22Rv1 (cell line): ENCODE measurements around the gene NRDE2.

ENCODE experiments used
- H3K27ac ChIP-seq: fragments of 450-650 bp; 2 replicates; pipeline ENCODE4 v1.5.1; 2017
- CTCF ChIP-seq: fragments of 450-650 bp; IDR thresholded peaks from 2 replicates; pipeline ENCODE4 v1.5.1; 2017; ENCODE audit warnings: mild to moderate bottlenecking
- ZFX ChIP-seq: fragments of 450-650 bp; IDR thresholded peaks from 2 replicates; pipeline ENCODE4 v1.6.1; 2017; ENCODE audit warnings: antibody characterized with exemption, borderline replicate concordance

Gene NRDE2

GRCh38 chr14:90275820-90276219, 55.9 kb downstream of the NRDE2 start:
- H3K27ac ChIP-seq: no peak overlapping the region
- TF ChIP-seq ZFX (no peak), CTCF (no peak)

GRCh38 chr14:90275458-90275814, 56.3 kb downstream of the NRDE2 start:
- no peak for TF ChIP-seq CTCF
- no peak for TF ChIP-seq ZFX
- H3K27ac ChIP-seq: no peak overlapping the region

GRCh38 chr14:90274808-90275457, 56.8 kb downstream of the NRDE2 start:
- H3K27ac ChIP-seq: no peak overlapping the region
- TF ChIP-seq ZFX: no peak
- TF ChIP-seq CTCF: no peak

- no peak overlapping the region for H3K27ac ChIP-seq
- no peak for TF ChIP-seq ZFX
- no peak for TF ChIP-seq CTCF
Observed at GRCh38 chr14:90274019-90274418, 57.7 kb downstream of the NRDE2 start.

GRCh38 chr14:90273532-90273931, 58.2 kb downstream of the NRDE2 start:
- TF ChIP-seq CTCF (no peak), ZFX (no peak)
- no peak overlapping the region for H3K27ac ChIP-seq

GRCh38 chr14:90272523-90272922, 59.2 kb downstream of the NRDE2 start:
- TF ChIP-seq ZFX: no peak
- TF ChIP-seq CTCF: no peak
- no peak overlapping the region for H3K27ac ChIP-seq

GRCh38 chr14:90268420-90268819, 63.3 kb downstream of the NRDE2 start:
- no peak for TF ChIP-seq CTCF
- TF ChIP-seq ZFX: no peak
- no peak overlapping the region for H3K27ac ChIP-seq
